ENCODE data around the gene BTBD1.
A peak's percentile ranks its signal among the peaks of the same experiment; 100 is the strongest.

The BTBD1 gene

GRCh38 chr15:82986442-82986780 is 80.6 kb downstream of the BTBD1 start:
- DNase-seq (ENCODE audit: low read depth), result no peak

GRCh38 chr15:82985688-82986441 is 81.2 kb downstream of the BTBD1 start, which contains the start of gene RAMAC:
TSS of gene RAMAC (plus strand) at chr15:82986210. CDS start at chr15:82989019, 2,809 bp downstream.
- DNase-seq (ENCODE audit: low read depth), result peak; percentile 87

- no peak for DNase-seq (ENCODE audit: low read depth)
Observed at GRCh38 chr15:82980981-82981380, 86.1 kb downstream of the BTBD1 start.

- no peak for DNase-seq (ENCODE audit: low read depth)
Observed at GRCh38 chr15:82979726-82980125, 87.3 kb downstream of the BTBD1 start.

GRCh38 chr15:82978438-82978837 is 88.6 kb downstream of the BTBD1 start:
- no peak for DNase-seq (ENCODE audit: low read depth)

- no peak for DNase-seq (ENCODE audit: low read depth)
Observed at GRCh38 chr15:82977076-82977475, 90.0 kb downstream of the BTBD1 start.

- DNase-seq (ENCODE audit: low read depth), result no peak
Observed at GRCh38 chr15:82972990-82973389, 94.1 kb downstream of the BTBD1 start.

GRCh38 chr15:82971218-82971984 is 95.7 kb downstream of the BTBD1 start:
- DNase-seq (ENCODE audit: low read depth), result no peak

GRCh38 chr15:82970696-82971095 is 96.4 kb downstream of the BTBD1 start:
- no peak for DNase-seq (ENCODE audit: low read depth)

- no peak for DNase-seq (ENCODE audit: low read depth)
Observed at GRCh38 chr15:82970078-82970686, 96.9 kb downstream of the BTBD1 start.

GRCh38 chr15:82969353-82969752 is 97.7 kb downstream of the BTBD1 start:
- no peak for DNase-seq (ENCODE audit: low read depth)

- no peak for DNase-seq (ENCODE audit: low read depth)
Observed at GRCh38 chr15:82968066-82968465, 99.0 kb downstream of the BTBD1 start.

GRCh38 chr15:82966671-82967071 is 100.4 kb downstream of the BTBD1 start:
- no peak for DNase-seq (ENCODE audit: low read depth)
